EH (cell line): Measurements from ENCODE around the gene VILL.
"Not testable (repeated sequence)": the region's sequence is repeated elsewhere in the genome, so short reads cannot be mapped to it uniquely, and the experiment has no call there.

ENCODE experiments used
- DNase-seq: peaks from one replicate; pipeline ENCODE4 v3.0.0-alpha.2; 2015; ENCODE audit warnings: low read depth

The VILL gene

DNA sequence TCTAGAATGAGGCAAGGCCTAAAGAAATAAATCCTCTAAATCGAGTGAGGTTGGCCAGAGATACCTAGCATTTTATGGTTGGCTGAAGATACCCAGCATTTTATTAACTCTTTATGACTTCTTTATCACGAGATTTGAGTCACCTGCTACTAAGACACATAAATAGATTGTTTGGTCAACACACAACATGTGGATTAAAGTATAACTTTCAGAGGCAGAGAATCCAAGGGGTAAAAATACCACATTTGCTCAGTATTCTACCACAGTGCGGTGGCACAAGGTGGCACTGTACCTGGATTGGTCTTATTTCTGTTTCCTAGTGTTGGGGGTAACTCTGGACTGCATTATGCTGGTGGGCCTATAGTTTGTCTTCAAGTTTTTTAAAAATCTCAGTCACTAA, 27.0 kb upstream of the VILL start:
- DNase-seq = no peak

DNA sequence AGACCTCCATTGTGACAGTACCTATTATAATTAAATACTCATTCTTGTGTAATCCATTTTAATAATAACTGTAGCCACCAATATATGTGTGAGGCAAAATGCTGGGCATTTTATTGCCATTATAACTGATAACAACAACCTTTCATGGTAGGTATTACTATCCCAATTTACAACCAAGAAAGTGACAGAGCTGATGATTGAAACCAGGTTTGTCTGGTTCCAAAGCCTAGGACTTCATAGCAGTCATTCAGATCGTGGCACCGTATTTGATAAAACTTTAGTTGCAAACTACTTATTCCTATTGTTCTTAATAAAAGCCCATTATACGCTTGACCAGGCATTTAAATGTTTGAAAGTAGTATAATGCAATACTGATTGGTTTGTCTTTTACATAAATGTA, 26.4 kb upstream of the VILL start:
- DNase-seq = no peak

DNA sequence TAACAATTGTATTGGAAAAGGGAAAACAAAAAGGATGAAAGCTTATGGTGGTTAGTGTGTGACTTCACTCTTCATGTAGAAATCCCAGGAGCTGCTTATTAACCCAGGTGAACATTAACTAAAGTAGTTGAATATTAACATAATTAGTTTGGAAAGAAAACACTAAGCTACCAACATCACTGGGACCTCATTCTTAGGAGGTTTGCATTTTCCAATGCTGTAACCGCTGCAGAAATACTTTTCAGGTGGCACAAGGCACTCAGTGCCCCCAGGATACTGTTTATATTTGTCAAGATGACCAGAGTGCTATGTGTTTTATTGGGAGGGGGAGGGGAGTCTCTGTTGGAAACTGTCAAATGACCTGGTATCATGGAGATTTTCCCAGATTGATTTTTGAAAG, 25.9 kb upstream of the VILL start:
- no peak for DNase-seq

DNA sequence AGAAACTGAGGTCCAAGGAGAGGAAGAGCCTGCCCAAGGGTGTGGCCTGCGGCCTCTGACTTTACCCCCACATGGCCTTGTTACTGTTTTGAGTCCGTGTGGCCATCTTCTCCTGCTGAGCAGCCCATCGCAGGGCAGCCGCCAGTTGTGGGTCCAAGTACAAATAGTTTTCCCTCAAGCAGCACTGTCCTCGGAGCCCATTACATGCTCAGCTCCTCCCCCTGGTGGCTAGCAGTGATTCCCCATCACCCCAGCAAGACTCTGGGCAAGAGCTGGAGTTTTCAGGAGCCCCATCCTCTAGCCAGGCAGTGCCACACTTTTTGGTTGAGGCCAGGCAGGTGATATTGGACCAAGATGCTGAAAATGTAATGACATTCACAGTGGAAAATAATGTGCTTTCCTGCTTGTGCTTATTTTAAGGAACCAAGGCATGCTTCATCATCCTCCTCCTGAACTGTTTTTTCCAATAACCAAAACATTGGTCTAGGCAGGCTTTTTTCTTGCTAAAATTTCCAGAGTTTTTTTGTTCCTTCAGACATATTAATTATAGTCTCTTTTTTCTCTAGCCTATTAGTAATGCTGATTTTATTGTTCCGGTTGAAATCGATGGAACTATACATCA, 23.2 kb upstream of the VILL start:
- DNase-seq = peak; percentile 74

DNA sequence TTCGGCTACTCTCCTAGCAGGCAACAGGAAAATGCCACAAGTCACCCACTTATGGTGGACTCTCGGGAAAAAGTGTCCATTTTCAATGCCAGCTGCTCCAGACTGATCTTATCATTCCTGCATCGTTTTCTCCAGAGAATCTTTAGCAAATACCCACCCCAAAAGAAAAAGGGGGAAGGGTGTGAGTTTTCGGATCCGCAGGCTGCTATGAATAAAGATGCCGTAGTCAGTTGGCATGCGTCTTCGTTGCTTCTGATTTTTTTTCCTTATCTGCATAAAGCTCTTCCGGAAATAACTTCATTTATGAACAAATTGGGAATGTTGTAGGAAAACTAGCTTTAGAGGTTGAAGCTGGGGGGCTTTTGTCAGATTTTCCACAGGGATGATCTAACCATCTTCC, 22.4 kb upstream of the VILL start:
- no peak for DNase-seq

DNA sequence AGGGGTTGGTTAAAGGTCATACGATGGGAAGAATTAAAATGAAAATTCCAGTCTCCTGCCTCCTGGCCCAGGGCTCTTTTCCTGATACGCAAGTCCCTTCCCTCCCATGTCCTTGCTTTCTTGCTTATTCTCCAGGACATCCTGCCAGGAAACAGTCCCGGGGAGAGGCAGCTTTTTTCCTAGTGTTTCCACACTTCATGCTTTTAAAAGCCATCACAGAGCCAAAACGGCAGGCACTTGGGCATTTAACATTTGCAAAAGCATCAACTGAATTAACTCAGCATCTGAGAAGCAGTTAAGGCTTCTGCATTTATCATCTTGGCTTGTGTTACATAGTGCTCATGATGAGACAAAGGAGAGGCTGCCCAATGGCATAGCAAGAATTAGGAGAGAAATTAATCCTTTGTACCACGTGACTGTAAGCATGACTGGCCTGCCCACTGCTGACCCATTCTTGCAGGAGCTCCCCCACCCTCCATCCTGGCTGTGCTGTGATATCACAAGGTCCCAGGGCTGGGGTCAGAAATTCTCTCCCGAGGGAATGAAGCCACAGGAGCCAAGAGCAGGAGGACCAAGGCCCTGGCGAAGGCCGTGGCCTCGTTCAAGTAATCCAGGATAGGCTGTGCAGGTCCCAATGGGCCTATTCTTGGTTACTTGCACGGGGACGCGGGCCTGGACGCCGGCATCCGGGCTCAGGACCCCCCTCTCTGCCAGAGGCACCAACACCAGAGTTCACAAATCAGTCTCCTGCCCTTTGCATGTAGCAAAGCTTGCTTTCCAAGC, 21.6 kb upstream of the VILL start:
- no peak for DNase-seq

DNA sequence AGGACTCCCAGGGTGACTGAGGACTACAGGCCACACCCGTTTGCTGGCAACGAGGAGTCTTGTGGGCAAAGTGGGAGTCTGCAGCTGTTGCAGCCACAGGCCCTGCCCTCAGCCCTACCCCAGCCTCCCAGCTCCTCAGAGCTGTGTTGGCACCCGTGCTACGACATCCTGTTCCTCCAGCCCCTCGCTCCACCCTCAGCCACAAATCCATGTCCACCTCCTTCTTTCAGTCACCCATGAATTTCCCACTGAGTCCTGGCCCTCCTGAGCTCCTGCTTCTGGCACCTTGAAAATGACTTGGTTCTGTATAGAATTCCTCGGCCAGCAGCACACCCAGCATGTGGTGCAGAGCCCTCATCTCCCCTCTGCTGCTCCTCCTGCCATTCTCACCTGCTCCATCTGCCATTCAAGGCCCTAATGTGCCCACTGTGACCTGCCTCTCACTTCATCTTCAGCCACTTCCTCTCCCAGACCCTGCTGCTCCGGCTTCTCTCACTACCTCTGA, 20.9 kb upstream of the VILL start:
- no peak for DNase-seq

DNA sequence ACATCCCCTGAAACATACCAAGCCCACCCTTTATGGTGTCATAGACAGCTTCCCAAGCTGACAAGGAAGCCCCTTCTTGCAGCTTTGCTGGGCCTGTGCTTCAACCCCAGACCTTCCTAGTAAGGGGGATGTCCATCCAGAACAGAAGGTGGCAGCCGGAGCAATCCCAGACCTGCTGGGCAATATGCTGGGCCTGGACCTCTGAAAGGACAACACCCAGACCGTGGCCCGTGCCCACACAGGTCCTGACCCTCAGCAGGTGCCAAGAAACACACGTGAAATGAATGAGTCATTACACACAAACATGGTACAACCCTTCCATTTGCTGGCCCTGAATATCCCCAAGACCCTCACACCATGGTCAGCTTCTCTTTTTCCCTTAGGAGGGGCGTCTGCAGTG, 19.8 kb upstream of the VILL start:
- DNase-seq = no peak

DNA sequence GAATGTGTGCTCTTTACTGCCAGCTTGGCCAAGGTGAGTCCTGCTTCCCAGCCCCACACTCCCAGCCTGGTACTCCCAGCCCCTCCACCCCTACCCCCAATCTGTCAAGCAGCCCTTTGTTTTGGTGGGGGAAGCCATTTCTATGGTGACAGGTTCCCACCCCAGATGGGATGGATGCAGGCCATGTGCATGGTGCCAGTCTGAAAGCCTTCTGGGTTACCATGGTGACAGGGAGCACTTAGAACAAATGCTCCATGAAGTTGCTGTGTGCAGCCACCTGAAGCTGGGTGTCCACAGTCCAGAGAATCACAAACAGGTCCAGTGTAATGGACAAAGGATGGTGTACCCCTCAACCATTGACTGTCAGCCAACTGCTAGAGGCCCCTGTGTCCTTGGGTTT, 19.1 kb upstream of the VILL start:
- DNase-seq = no peak

DNA sequence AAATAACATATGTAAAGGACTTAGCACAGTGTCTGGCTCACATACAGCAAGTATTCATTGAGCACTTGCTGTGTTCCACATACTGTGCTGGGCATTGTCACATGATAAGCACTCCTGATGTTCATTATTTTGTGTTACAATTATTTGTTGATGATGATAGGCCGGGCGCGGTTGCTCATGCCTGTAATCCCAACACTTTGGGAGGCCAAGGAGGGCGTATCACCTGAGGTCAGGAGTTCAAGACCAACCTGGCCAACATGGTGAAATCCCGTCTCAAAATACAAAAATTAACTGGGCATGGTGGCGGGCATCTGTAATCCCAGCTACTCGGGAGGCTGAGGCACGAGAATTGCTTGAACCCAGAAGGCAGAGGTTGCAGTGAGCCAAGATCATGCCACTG, 18.5 kb upstream of the VILL start:
- DNase-seq = not testable (repeated sequence)

DNA sequence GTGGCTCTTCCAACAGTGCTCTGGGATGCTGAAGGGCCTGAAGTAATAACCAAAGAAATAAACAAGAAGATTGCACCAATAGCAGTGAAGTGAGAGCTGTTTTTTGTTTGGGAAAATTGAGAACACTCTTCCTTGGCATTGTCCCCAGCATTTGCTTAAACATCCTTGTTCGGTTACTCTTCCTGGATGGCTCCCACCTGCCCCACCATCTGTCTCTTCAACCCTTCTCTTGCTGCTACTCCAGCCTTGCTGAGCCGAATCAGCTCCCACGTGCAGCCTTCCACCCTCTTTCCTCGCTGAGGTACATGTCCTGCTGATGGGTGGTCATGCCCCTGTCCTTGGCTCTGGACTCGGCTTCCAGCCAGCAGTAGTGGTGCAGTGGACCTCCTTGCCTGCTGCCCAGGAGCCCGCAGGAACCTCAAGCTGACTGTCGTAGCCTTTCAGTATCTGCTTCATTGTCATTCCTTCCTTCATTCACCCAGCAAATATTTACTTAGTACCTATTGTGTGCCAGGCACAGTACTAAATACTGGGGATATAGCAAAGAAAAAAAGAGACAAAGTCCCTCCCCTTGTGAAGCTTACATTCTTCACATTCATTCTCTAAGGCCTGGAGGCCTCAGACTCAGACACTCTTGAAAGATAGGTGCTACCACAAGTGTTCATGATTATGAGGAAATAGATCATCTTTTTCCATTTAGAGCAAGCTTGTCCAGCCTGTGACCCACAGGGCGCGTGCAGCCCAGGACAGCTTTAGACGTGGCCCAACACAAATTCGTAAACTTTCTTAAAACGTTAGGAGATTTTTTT, 17.1 kb upstream of the VILL start:
- peak; percentile 48 for DNase-seq

DNA sequence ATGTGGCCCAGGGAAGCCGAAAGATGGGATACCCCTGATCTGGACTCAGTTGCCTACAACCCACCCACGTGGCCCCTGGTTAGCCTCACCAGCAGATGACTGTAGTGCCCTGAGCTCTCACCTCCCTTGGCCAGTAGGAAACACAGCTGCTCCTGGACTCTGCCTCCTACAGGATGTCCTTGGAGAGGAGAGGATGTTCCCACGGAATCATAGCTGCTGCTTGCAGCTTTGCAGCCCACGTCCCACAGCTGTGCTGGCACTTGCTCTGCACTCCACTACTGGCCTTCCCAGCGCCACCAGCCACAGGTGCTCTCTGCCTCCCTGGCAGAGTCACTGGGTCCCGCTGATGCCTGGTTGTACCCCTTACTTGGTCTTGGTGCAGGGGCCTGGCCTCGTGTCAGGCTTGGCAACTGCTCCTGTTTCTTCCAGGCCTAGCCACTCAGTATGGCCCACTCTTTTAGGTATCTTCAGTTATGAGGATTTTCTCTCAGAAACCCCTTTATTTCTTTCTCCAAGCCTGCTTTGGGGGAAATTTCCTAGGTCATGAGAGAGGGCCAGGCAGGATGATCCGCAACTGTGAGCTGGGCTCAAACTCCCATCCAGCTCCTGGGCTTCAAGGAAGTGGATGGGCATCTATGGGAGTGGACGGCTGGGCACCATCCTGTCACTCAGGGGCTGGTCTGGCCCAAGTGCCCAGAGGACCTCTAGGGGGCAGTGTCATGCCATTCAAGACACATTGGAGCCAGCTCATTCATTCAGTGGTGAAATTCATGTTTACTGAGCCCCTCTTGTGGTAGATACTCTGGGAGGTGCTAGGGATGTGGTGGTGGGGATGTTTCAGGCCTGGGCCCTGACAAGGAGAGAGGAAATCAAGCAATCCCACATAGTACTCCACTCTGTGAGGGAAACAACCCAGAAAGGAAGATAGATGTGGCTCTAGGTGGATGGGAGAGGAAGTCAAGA, 16.2 kb upstream of the VILL start:
- DNase-seq = peak; percentile 68

DNA sequence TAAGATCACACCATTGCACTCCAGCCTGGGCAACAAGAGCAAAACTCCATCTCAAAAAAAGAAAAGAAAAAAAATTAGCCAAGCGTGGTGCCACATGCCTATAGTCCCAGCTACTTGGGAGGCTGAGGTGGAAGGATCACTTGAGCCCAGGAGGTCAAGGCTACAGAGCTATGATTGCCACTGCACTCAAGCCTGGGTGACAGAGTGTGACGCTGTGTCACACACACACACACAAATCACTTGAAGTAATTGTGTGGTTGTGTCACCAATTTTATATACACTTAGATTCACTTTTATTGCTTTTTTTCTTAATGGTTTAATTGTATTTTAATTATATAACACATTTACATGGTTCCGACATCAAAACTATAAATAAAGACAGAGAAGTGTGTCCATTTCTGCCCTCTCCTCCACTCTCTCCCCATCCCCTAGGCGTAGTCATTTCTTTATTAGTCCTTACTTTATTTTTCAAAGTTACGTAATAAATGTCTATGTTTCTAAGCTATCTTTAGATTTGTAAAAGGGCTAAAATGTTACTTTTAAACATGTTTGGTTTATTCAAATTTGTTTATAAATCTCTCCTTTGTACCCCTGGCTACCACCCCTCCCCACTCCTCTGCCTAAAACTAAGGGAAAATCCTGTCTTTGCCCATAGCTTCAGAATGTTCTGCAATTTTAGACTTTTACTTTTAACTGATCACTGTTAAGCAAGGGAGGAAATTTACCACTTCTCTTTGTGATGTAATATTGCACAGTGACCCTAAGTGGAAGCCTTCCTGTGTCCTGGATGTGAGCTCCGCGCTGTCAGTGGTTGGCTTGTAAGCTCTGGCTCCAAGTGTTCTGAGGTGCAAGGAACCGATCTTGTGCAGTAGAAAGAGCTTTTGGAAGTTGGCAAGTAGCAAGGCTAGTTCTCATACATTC, 10.8 kb upstream of the VILL start:
- no peak for DNase-seq

DNA sequence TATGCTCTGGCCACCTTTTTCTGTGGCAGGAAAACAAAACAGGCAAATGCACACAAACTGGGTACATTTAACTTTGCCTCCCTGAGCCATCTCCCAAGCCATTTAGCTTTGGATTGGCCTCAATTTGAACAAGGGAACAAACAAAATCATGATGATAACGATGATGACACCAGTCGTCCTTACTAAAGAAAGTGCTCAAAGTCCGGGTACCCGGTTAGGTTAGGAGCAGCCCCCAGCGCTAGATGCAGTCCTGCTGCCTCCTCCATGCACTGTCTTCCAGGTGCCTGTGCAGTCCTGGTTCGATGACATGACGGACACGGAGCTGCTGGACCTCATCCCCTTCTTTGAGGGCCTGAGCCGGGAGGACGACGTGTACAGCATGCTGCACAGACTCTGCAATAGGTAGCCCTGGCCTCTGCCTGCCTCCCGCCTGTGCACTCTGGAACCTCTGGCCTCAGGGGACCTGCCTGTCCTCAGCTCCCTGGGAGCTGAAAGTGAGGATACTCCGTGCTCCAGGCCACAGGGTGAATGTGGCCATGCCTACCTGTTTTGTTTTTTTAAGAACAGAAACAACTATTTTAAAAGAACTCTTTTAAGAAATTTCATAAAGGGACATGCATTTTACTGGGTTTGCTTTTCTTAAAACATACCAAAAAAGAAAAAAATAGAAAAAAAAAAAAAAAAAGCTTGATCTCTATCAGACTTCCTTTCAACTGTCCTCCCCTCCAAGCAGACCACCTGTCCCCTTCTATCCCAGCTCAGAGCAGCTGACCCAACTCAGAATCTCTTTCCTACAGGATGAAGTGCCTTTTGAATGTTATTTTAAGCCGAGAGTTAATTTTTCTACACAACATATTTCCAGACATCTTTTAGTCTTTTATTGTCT, 9.9 kb upstream of the VILL start:
- no peak for DNase-seq

DNA sequence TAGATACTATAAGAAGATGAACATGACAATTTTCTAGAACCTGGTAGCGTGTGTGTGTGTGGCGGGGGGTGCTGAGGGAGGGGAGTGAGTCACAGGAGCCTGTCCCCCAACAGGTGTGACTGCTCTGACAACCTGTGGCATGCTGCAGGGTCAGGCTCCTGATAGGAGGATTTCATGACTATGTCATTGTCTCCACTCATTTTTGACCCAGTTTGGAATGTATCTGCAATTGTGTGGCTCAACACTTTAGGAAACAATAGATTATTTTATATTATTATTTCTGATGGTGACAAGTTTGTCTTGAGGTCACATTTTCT, 9.3 kb upstream of the VILL start:
- DNase-seq = no peak

DNA sequence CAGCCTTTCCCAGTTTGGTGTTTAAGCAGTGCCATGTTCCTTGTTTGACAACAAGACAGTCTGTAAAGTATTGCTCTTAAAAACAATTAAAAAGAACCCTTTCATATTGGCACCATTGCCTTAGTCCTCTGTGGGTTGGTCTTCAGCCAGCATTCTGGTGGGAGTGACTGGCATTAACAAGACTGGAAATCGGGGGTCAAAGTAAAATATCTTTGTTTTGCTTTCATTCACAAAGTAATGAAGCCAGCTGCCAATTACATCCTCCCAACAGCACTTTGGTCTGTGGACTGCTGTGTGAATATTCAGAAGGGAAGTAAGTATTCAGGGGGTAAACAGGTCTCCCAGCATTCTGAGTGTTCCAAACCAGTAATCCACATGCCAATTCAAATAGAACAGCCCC, 8.3 kb upstream of the VILL start:
- DNase-seq = no peak

DNA sequence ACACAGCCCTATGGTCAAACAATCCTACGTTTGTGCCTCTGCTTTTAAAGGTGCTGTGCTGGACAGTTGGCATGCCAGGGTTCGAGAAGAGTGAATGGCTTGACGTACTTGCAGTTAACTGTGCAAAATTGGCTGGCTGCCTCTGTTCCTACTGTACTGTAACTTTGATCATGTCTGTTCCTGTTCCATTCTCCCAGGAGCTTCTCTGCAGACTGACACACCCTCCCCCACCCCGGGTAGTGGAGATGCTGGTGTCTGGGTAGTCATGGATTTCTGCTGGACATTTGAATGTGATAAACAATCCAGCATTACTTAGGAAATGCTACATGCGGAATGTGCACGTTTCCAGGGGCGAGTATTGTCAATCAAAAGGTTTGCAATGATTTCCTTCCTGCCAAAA, 6.5 kb upstream of the VILL start:
- no peak for DNase-seq

DNA sequence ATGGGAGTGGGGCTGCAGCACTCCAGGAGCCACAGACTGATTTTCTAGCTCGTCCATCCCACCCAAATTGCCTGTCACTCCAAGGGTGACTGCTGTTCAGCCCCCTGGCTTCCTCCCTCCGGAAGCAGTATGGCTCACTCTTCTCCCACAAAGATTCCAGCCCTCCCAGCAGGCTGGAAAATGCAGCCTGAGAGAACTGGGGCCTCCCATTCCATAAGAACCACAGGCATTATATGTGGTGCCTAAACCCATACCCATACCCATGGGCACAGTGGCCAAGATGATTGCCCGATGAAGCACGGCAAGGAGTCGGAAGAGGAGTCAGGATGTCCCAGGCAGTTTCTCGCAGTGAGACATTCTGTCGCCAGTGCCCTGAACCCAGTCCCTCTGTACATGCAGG, 6.0 kb upstream of the VILL start:
- DNase-seq = no peak

DNA sequence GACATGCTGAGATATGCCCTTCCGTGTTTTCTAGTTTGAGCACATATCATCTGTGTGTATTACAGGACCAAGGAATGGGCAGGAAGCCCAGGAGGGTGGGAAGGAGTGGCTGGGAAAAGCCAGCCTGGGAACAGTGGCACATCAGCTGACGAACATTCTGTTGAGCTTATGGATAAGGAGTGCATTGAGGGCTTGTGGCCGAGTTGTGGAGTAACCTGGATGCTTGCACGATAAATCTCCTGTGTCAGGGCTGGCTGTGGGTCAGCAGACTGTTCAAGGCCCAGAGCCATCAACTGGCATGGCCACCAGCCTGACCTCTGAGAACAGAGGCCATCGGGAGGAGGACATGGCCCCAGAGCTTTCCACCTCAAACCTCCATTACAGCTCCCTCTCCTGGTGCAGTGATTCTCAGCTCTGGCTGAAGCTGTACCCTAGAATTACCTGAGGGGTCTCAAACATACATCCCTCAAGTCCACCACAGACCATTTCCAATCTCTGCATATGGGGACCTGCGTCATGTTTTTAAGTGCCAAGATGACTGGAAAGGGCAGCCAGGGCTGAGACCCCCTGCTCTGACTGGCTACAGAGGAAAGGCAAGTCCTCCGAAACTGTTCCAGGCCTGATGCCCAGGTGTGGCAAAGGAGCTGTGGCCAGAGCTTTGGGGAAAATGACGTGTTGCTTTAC, 4.8 kb upstream of the VILL start:
- DNase-seq = peak; percentile 25
